ENCODE results near the gene ARPP21.

The ARPP21 gene

GRCh38 chr3:35633332-35634124 is 5.8 kb upstream of the ARPP21 start:
- H2AFZ ChIP-seq (ENCODE audit: low read depth, low read length), result no peak overlapping the region
- no peaks in the 10 kb centered on the region for H3K36me3 ChIP-seq (ENCODE audit: insufficient read depth, low read length)
- H3K4me3 ChIP-seq (ENCODE audit: low read length), result no peak overlapping the region
- H3K27me3 ChIP-seq (ENCODE audit: insufficient read depth, low read length), result peaks cover 7% of the 10 kb centered on the region
- no peaks in the 10 kb centered on the region for H3K4me1 ChIP-seq (ENCODE audit: insufficient read depth, low read length)
- H3K9me3 ChIP-seq (ENCODE audit: low read length), result no peaks in the 10 kb centered on the region

- Histone ChIP-seq H3K27me3 (ENCODE audit: insufficient read depth, low read length) (peaks cover 26% of the 10 kb centered on the region), H3K4me1 (ENCODE audit: insufficient read depth, low read length) (peaks cover 7% of the 10 kb centered on the region), H3K9me3 (ENCODE audit: low read length) (peaks cover 5% of the 10 kb centered on the region), H2AFZ (ENCODE audit: low read depth, low read length) (no peak overlapping the region), H3K36me3 (ENCODE audit: insufficient read depth, low read length) (no peaks in the 10 kb centered on the region), H3K4me3 (ENCODE audit: low read length) (no peak overlapping the region)
Measured at GRCh38 chr3:35635407-35635806, 3.9 kb upstream of the ARPP21 start.

- no peak overlapping the region for H3K4me3 ChIP-seq (ENCODE audit: low read length)
- H3K27me3 ChIP-seq (ENCODE audit: insufficient read depth, low read length), result peaks cover 32% of the 10 kb centered on the region
- H3K36me3 ChIP-seq (ENCODE audit: insufficient read depth, low read length), result no peaks in the 10 kb centered on the region
- H2AFZ ChIP-seq (ENCODE audit: low read depth, low read length), result no peak overlapping the region
- peaks cover 7% of the 10 kb centered on the region for H3K4me1 ChIP-seq (ENCODE audit: insufficient read depth, low read length)
- H3K9me3 ChIP-seq (ENCODE audit: low read length), result peaks cover 5% of the 10 kb centered on the region
Measured at GRCh38 chr3:35635926-35636683, 3.2 kb upstream of the ARPP21 start.

GRCh38 chr3:35638251-35638979 is 910 bp upstream of the ARPP21 start:
- no peak overlapping the region for H2AFZ ChIP-seq (ENCODE audit: low read depth, low read length)
- H3K4me3 ChIP-seq (ENCODE audit: low read length), result no peak overlapping the region
- H3K36me3 ChIP-seq (ENCODE audit: insufficient read depth, low read length), result no peaks in the 10 kb centered on the region
- H3K9me3 ChIP-seq (ENCODE audit: low read length), result peaks cover 5% of the 10 kb centered on the region
- H3K4me1 ChIP-seq (ENCODE audit: insufficient read depth, low read length), result peaks cover 7% of the 10 kb centered on the region
- H3K27me3 ChIP-seq (ENCODE audit: insufficient read depth, low read length), result peaks cover 45% of the 10 kb centered on the region

- no peaks in the 10 kb centered on the region for H3K36me3 ChIP-seq (ENCODE audit: insufficient read depth, low read length)
- H3K4me1 ChIP-seq (ENCODE audit: insufficient read depth, low read length), result peaks cover 7% of the 10 kb centered on the region
- H3K4me3 ChIP-seq (ENCODE audit: low read length), result no peak overlapping the region
- peaks cover 5% of the 10 kb centered on the region for H3K9me3 ChIP-seq (ENCODE audit: low read length)
- peak overlapping the region; percentile 73 for H2AFZ ChIP-seq (ENCODE audit: low read depth, low read length)
- H3K27me3 ChIP-seq (ENCODE audit: insufficient read depth, low read length), result peaks cover 45% of the 10 kb centered on the region
Measured at GRCh38 chr3:35638980-35639253, 408 bp upstream of the ARPP21 start.

- Histone ChIP-seq H3K4me1 (ENCODE audit: insufficient read depth, low read length) (peaks cover 7% of the 10 kb centered on the region), H2AFZ (ENCODE audit: low read depth, low read length) (peak overlapping the region; percentile 73), H3K9me3 (ENCODE audit: low read length) (peaks cover 5% of the 10 kb centered on the region), H3K4me3 (ENCODE audit: low read length) (peak overlapping the region; percentile 49), H3K27me3 (ENCODE audit: insufficient read depth, low read length) (peaks cover 45% of the 10 kb centered on the region), H3K36me3 (ENCODE audit: insufficient read depth, low read length) (no peaks in the 10 kb centered on the region)
Measured at GRCh38 chr3:35640190-35641165, 1.2 kb downstream of the ARPP21 start.

DNA sequence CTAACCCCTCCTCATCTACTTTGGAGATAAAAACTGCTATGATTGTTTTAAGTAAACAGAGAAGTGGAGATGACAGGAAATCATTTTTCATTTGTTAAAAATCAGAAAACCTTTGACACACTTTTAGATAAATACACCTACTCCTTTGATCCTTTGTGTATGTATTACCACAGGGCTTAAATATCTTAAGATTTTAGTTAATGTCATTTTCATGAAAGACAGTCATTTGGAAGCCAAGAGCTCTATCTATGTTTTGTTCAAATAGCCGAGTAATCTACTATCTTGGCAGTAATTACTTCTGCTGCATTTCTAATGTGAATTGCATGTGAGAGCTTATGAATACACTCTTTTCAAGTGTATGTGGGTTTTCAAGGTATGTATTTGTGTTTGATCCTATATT is 2.0 kb downstream of the ARPP21 start:
- Histone ChIP-seq H2AFZ (ENCODE audit: low read depth, low read length) (no peak overlapping the region), H3K36me3 (ENCODE audit: insufficient read depth, low read length) (no peaks in the 10 kb centered on the region), H3K4me1 (ENCODE audit: insufficient read depth, low read length) (peaks cover 7% of the 10 kb centered on the region), H3K4me3 (ENCODE audit: low read length) (no peak overlapping the region), H3K9me3 (ENCODE audit: low read length) (peaks cover 5% of the 10 kb centered on the region), H3K27me3 (ENCODE audit: insufficient read depth, low read length) (peaks cover 43% of the 10 kb centered on the region)

GRCh38 chr3:35641920-35642527 is 2.7 kb downstream of the ARPP21 start:
- no peaks in the 10 kb centered on the region for H3K36me3 ChIP-seq (ENCODE audit: insufficient read depth, low read length)
- no peak overlapping the region for H2AFZ ChIP-seq (ENCODE audit: low read depth, low read length)
- H3K4me1 ChIP-seq (ENCODE audit: insufficient read depth, low read length), result peaks cover 7% of the 10 kb centered on the region
- H3K4me3 ChIP-seq (ENCODE audit: low read length), result no peak overlapping the region
- H3K27me3 ChIP-seq (ENCODE audit: insufficient read depth, low read length), result peaks cover 39% of the 10 kb centered on the region
- H3K9me3 ChIP-seq (ENCODE audit: low read length), result peaks cover 5% of the 10 kb centered on the region

- Histone ChIP-seq H3K4me1 (ENCODE audit: insufficient read depth, low read length) (peaks cover 7% of the 10 kb centered on the region), H3K36me3 (ENCODE audit: insufficient read depth, low read length) (no peaks in the 10 kb centered on the region), H3K9me3 (ENCODE audit: low read length) (peaks cover 5% of the 10 kb centered on the region), H3K27me3 (ENCODE audit: insufficient read depth, low read length) (peaks cover 38% of the 10 kb centered on the region), H3K4me3 (ENCODE audit: low read length) (no peak overlapping the region), H2AFZ (ENCODE audit: low read depth, low read length) (no peak overlapping the region)
Measured at GRCh38 chr3:35643495-35643894, 4.2 kb downstream of the ARPP21 start.

GRCh38 chr3:35644451-35644850 is 5.1 kb downstream of the ARPP21 start:
- Histone ChIP-seq H3K4me3 (ENCODE audit: low read length) (no peak overlapping the region), H3K27me3 (ENCODE audit: insufficient read depth, low read length) (peaks cover 29% of the 10 kb centered on the region), H3K4me1 (ENCODE audit: insufficient read depth, low read length) (peaks cover 7% of the 10 kb centered on the region), H3K9me3 (ENCODE audit: low read length) (no peaks in the 10 kb centered on the region), H2AFZ (ENCODE audit: low read depth, low read length) (no peak overlapping the region), H3K36me3 (ENCODE audit: insufficient read depth, low read length) (no peaks in the 10 kb centered on the region)

- Histone ChIP-seq H3K9me3 (ENCODE audit: low read length) (no peaks in the 10 kb centered on the region), H2AFZ (ENCODE audit: low read depth, low read length) (no peak overlapping the region), H3K4me3 (ENCODE audit: low read length) (no peak overlapping the region), H3K36me3 (ENCODE audit: insufficient read depth, low read length) (no peaks in the 10 kb centered on the region), H3K27me3 (ENCODE audit: insufficient read depth, low read length) (peaks cover 21% of the 10 kb centered on the region), H3K4me1 (ENCODE audit: insufficient read depth, low read length) (no peaks in the 10 kb centered on the region)
Measured at GRCh38 chr3:35645189-35645588, 5.9 kb downstream of the ARPP21 start.

DNA sequence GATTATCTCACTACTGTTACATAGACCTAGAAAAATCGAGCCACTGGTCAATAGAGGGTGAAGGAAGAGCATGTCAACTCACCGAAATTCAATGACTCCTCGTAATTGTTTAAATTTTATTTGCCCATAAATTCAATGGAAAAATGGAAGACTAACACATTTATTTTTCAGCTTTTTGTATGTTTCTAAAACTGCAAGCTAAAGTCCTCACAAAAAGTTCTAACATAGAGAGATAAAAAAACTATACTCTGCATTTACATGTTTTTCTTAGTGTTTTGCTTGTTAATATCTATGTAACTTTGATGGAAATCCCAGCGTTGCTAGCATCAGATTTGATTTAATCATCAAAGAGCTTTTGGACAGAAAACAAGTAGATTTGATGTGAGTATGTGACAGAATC is 6.8 kb downstream of the ARPP21 start:
- Histone ChIP-seq H3K4me3 (ENCODE audit: low read length) (no peak overlapping the region), H3K27me3 (ENCODE audit: insufficient read depth, low read length) (peaks cover 12% of the 10 kb centered on the region)

More for the DNA sequence above, 6.8 kb downstream of the ARPP21 start:
- Histone ChIP-seq H3K4me1 (ENCODE audit: insufficient read depth, low read length) (no peaks in the 10 kb centered on the region), H2AFZ (ENCODE audit: low read depth, low read length) (no peak overlapping the region), H3K9me3 (ENCODE audit: low read length) (no peaks in the 10 kb centered on the region), H3K36me3 (ENCODE audit: insufficient read depth, low read length) (no peaks in the 10 kb centered on the region)

Measured in neuron (in vitro differentiated cells).